ENCODE measurements around the gene RGS7.

RGS7 gene

DNA sequence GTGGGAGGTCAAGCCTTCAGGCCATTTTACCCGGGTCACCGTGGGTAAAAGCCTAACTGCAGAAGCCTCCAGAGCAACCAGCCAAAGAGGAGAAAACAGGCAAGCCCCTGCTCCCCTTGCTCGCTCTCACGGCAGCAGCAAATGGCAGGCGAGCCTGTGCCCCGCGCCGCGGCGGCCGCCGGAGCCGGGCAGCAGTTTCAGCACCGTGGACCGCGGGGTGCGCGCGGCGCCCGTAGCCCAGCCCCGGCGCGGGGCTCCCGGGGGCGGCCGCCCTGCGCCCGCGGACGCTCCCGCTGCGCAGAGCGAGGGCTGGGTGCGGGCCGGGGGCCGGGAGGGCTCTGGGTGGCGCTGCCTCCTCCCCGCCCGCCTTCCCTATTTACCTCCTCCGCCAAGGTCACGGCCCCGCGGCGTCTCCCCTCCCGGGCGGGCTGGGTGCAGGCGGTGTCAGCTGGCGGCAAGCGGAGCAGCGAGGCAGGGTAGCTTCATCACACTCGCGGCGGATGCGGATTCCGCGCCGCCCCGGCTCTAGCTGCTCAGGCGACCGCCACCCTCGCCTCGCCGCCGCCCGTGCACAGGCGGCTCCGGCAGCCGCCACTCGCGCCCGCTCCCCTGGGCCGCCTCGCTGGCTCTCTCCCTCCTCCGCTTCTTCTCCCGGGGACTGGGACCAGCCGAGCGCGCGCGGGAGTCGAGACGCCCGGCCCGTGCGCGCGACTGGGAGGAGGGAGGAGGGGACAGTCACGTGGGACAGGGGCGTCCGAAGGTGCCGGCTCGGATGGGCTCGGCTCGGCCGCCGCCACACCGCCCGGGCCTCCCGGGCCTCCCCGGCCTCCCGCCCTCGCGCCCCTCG lies at the start of gene RGS7:
RGS7 (minus strand) TSS at position 687 of the 847 bp plus-strand sequence.
- DNase-seq (ENCODE audit: low spot score): peak; percentile 77

DNA sequence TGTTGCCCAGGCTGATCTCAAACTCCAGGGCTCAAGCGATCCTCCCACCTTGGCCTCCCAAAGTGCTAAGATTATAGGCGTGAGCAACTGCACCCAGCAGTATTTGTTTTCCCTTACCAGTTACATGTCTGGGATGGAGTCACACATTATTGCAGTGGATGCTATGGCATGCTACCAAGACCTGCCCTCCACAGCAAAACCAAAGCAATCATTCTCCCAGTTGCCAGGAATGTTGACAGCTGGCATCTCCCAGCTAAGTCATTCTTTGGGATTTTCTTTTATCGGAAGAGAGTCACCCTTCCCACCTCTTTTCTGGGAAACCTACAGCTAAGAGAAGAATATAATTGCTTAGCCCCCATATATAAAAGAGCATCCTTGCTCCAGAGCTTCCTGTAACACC lies 49.4 kb upstream of the RGS7 start:
- no peak for DNase-seq (ENCODE audit: low spot score)

- DNase-seq (ENCODE audit: low spot score): no peak
Measured at GRCh38 chr1:241401156-241401555, 44.2 kb upstream of the RGS7 start.

DNA sequence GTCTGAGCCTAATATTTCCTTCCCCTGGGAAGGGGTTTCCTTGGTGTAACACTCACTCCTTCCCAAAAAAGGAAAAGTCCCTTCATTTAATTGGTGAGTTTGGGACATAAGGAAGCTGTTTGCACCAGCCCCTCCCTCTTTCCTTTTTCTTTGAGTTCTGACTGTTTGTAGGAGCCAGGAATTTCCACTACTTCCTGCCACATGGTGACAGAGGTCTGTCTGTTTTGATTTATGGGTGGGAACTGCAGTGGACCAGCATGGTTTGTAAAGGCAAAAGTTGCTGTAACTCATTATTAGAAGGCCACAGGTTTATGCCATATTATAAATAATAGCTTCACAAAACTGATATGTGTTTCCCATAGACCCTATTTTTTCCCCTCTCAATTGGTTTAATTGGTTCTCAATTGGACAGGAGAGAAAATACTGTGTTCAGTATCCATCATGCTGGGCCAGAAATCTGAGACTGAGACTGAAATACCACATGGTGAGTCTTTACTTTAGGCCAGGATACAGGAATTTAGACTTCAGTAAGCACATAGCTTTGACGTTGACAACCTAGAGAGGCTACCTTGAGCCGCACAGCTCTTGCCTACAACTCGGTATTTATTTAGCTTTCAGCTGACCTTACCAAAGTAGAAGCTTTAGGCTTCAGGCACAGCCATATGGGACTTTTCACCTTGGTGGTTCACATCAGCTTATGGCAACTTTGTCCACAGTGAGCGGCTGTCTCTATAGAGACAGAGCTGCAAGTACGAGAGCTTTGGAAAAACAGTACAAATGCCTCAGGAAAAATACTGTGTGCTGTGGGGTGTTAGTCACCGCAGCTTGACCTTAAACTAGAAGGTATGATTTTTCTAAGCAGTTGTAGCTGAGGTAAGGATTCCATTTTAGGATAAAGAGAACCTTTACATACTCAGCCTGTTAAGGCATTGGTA lies 40.0 kb upstream of the RGS7 start:
- no peak for DNase-seq (ENCODE audit: low spot score)

DNA sequence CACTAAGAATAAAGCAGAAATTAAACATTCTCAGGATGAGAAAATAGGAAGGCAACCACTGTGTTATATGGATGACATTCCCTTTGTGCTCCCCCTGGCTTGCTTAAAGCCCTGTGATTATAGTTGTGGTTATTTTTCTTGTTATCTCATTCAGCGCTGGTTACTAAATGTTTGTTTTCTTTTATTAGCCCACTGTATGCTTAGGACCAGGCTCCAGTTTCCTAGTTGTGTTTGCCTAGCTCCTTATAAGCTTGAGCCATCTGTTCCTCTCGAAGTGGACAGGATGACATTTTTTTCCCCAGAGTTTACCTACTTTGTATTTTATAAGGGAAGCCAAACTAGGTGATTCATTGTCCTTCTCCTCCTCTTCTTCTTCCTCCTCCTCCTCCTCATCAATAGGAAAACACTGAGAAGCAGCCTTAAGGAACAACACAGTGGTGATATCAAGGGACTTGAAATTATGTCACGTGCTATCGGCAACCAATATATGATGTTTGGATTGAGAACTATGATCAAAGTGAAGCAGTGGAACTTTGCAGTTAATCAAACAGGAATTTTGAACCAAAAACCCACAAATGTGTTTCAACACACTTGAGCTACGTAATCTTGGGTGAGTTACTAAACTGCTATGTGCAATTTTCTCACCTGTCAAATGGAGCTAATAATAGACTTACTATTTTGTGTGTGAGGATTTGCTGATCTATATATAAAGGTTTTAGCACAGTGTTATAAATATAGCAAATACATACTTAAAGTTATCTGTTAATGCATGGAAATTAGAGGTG lies 35.1 kb upstream of the RGS7 start:
- no peak for DNase-seq (ENCODE audit: low spot score)

- DNase-seq (ENCODE audit: low spot score): no peak
Measured at GRCh38 chr1:241390526-241390925, 33.5 kb upstream of the RGS7 start.

GRCh38 chr1:241389400-241389799 lies 32.4 kb upstream of the RGS7 start:
- no peak for DNase-seq (ENCODE audit: low spot score)

GRCh38 chr1:241387216-241387615 lies 30.2 kb upstream of the RGS7 start:
- no peak for DNase-seq (ENCODE audit: low spot score)

DNA sequence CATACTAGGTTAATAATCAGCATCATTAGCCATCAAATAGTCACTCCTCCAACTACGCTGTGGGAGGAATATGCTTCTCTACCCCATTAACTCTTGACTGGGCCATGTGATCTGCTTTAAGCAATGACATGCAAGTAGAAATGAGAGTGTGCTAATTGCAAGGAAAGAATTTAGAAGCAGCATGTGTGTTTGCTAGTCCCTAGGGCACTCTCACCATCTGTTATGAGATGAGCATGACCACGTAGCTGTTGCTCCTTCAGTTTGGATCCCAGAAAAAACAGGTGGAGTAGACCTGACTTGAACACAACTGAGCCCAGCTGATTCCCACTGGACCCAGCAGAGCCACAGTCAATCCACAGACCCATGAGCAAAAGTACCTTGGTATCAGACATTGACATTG lies 19.7 kb upstream of the RGS7 start:
- DNase-seq (ENCODE audit: low spot score): no peak

- no peak for DNase-seq (ENCODE audit: low spot score)
Measured at GRCh38 chr1:241375886-241376285, 18.9 kb upstream of the RGS7 start.

DNA sequence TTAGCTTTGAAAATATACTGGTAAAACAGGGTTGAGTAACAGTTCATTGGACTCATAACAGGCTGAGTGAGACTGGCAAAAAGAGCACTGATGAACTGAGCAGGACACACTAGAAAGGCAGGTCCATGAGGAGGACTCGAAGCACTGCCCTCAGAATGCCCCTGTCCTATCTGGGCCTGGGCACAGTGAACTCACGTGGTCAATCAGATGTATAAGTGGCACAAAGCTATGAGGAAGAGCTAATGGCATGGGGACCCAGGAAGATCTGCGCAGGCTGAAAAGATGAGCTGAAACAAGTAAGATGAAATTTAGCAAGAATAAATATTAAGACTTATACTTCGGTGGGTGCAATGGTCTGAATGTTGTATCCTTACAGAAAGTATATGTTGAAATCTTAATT lies 9.2 kb upstream of the RGS7 start:
- no peak for DNase-seq (ENCODE audit: low spot score)

DNA sequence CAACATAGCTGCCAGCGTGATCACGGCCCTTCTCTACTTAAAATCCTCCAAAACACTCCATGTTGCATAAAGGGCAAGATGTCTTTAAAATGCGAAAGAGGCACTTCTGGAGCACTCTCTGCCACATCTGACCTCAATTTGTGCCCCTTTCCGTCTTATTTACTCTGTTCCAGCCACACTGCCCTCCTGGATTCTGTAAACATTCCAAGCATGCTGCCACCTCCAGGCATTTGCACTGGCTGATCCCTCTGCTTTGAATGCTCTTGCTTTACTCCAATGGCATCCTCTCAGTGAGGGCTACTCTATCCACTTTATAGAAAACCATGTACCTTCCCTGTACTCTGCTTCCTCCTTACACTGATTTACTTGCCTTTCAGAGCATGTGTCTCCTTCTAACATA lies 5.3 kb upstream of the RGS7 start:
- DNase-seq (ENCODE audit: low spot score): no peak

- DNase-seq (ENCODE audit: low spot score): no peak
Measured at GRCh38 chr1:241357366-241358340, 648 bp upstream of the RGS7 start.

GRCh38 chr1:241356187-241356518 lies 852 bp downstream of the RGS7 start:
- DNase-seq (ENCODE audit: low spot score): no peak

GRCh38 chr1:241355311-241356010 lies 1.5 kb downstream of the RGS7 start:
- DNase-seq (ENCODE audit: low spot score): no peak

DNA sequence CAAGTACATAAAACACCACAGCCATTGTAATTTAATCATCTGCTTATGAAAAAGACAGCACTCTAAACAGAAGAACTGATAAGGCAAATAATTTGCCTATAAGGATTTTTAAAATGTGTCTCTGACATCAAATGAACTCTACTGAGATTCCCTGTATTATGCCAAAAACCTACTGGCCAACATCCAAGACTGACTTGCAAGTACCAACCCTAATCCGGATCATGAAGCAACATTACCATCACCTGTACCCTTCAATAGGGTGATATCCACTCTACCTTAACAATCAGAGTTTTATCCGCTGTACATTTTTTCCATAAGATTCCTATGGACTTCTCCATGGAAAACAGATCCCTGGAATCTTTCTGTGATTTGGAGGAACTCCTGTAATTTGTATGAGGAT lies 4.6 kb downstream of the RGS7 start:
- DNase-seq (ENCODE audit: low spot score): no peak

DNA sequence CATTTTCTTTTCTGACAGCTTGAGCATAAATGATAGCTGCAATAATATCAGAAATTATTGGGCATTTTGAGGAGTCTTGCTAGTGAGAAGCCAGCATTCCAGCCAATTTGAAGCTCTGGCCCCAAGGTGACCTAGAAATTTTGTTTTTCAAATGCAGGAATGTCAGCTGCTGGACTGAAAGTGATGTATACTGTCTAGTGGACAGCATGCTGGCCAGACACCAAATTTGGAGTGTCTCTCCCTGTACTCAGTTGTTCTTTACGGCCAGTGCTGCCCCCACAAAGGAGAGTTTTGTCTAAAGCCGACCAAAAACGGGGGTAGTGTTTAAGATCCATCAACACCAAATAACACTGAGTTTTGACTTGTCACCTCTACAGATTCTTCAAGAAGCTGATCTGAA lies 5.2 kb downstream of the RGS7 start:
- DNase-seq (ENCODE audit: low spot score): no peak

DNA sequence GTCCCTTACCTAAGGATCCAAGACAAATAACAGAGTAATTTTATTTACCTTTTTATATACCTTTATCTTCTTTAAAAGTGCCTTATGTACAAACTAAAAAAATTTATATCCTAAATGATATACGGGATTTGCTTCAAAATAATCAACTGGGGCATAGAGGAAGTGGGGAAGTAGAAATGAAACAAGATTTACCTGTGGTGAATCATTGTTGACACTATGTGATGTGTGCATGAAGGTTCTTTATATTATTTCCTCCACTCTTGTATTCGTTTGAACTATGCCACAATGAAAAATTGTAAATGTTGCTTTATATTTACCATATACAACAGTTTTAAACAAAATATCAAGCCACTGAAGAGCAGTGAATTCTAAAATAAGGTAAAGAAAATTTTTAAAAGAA lies 13.0 kb downstream of the RGS7 start:
- DNase-seq (ENCODE audit: low spot score): no peak

DNA sequence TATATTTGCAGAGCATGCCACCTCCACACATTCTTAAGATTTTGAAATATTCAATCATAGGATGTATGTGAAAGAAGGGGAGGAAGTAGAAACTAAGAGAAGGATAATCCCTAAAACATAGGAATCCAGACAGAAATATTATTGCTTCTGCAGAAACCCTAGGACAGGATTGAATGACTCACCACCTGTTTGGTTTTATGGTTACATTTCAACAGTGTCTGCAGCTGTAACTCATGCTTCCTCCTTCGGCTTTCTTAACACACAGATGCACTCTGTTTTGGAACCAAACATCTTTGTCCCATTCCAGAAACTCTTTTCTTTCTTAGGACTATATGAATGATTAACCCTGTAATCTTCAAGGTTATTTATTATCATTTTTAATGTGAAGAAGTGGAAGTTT lies 20.7 kb downstream of the RGS7 start:
- no peak for DNase-seq (ENCODE audit: low spot score)

- no peak for DNase-seq (ENCODE audit: low spot score)
Measured at GRCh38 chr1:241332987-241333386, 24.0 kb downstream of the RGS7 start.

- no peak for DNase-seq (ENCODE audit: low spot score)
Measured at GRCh38 chr1:241332037-241332409, 25.0 kb downstream of the RGS7 start.

Measured in left forelimb (tissue), 1 donor.